GM18868 (cell line): ENCODE results near the gene PRTN3.

ENCODE experiments used
- ATAC-seq: cut with Tn5 transposase; IDR thresholded peaks from one replicate; pipeline ENCODE4 v1.9.1; 2021; ENCODE audit warnings: mild to moderate bottlenecking, moderate library complexity; ENCODE audit not compliant: unreplicated experiment

PRTN3 gene

DNA sequence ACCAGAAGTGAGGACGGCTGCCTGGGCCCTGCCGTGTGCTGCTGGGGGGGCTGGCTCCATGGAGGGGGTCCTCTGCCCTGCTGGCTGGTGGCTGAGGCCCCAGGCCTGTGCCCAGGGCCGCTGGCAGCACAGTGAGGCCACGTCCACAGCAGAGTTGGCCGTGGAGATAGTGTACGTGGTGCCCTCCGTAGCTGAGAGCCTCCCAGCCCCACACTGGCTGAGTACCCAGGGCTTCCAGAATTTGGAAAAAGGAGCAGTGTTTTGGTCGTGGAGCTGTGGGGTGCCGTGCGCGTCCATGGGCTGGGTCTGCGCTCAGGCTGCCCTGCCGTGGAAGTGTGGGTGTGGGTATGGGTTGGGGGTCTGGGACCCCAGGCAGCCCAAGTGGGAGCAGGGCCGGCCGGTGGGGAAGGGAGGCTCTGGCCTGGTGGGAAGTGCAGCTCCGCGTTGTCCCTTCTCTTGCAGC lies 37.7 kb upstream of the PRTN3 start:
- ATAC-seq = no peak

DNA sequence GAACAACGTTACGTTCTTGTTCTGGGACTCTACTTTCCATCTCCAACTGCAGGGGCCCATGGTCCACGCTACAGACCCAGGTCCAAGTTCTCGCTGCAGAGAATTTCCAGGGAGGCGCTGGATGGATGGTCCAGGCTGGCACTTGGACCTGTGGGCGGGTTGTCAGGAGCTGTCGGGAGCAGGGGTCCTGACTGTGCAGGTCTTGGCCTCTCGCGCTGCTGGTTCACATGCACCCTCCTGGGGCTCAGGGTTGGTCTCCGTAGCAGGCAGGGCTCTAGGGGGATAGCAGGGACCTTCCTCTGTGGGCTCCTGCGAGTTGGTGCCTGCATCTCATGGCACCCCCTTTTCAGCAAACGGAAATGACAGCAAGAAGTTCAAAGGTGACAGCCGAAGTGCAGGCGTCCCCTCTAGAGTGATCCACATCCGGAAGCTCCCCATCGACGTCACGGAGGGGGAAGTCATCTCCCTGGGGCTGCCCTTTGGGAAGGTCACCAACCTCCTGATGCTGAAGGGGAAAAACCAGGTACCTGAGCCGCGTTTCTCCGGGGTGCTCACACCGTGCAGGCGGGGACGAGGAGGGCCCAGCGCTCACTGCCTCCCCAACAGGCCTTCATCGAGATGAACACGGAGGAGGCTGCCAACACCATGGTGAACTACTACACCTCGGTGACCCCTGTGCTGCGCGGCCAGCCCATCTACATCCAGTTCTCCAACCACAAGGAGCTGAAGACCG lies 36.9 kb upstream of the PRTN3 start:
- no peak for ATAC-seq

DNA sequence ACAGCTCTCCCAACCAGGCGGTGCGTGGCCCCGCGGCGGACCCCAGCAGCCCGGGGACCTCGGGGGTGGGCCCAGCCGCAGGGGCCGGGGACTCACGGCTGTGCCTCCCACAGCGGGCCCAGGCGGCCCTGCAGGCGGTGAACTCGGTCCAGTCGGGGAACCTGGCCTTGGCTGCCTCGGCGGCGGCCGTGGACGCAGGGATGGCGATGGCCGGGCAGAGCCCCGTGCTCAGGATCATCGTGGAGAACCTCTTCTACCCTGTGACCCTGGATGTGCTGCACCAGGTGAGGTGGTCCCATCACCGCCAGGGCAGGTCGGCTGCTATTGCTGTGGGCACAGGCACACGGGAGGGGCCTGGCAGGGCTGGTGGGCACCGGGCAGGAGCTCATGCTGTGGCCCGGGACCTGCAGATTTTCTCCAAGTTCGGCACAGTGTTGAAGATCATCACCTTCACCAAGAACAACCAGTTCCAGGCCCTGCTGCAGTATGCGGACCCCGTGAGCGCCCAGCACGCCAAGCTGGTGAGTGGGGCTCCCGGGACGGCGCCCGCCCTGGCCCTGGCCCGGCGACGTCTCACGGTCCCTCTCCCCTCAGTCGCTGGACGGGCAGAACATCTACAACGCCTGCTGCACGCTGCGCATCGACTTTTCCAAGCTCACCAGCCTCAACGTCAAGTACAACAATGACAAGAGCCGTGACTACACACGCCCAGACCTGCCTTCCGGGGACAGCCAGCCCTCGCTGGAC lies 36.2 kb upstream of the PRTN3 start:
- no peak for ATAC-seq

DNA sequence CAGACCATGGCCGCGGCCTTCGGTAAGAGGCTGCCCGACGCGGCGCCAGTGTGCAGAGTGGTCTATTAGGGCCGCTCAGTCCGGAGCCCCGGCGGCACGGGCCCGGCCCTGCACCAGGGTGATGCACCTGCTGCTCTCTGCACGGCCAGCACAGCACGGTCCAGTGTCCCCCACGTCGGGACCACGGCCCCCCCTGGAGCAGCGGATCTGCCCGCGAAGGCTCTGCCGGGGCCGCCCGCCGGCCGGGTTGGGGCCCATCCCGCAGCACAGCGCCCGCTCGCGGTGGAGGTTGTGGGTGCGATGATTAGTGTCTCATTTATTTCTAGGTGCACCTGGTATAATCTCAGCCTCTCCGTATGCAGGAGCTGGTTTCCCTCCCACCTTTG lies 35.6 kb upstream of the PRTN3 start:
- no peak for ATAC-seq

DNA sequence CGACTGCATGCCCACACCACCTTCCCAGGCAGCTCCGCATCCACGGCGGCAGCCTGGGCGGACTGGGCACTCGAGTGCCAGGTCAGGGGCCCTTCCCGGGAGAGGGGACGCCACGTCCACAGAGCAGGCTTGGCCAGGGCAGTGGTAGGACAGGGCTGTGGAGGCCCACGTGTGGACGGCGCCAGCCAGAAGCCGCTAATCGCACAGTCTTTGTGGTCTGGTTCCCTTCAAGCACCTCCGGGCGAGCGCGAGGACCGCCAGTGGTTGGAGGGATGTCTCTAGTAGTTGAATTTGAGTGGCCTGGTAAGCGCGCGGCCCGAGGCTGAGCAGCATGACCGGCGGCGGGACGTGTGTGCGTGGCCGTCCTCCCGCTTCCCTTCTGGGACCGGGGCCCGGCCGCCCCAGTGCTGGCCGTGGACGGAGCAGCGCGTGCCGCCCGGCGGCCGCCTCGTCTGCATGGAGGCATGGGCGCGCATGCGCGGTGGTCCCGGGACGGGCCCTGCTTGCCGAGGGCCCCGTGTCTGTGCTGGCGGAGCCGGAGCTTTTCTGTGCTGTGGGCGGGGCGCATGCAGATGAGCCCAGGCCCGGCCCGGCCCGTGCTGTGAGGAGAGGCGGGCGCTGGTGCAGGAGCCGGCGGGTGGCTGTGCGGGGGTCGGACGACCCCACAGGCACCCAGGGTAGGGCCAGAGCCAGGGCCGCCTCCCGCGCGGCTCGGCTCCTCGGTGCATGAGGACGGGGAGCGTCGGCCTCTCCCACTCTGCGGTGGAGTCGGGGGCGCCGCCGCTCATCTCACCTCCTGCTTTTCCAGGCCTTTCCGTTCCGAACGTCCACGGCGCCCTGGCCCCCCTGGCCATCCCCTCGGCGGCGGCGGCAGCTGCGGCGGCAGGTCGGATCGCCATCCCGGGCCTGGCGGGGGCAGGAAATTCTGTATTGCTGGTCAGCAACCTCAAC lies 34.9 kb upstream of the PRTN3 start:
- ATAC-seq = no peak

DNA sequence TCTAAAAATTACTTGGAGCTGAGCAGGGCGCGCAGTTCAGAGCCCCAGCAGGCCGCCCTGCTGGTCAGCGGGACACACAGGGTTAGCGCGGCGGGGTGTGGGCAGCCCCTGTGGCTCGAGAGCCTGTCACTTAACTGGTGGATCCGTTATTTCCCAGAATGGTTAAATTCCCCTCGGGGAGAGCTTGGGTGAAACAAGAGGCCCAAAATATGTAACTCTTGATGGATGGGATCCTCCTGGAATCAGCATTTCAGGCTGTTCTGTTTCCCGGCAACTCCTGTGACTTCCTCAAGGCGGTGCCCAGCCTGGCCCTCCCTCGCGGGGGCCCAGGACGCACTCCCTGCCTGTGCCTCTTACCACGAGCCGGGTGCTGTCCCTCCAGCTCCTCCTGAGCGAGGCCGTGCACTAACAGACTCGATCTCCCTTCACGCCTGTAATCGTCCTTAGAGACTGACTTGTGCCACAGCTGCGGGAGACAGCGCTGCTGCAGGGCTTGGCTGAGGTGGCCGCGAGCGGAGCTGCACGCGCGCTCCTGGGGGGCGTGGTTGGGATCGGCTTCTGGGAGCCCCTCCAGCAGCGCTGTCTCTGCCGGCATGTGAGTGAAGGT lies 33.9 kb upstream of the PRTN3 start:
- ATAC-seq = no peak

DNA sequence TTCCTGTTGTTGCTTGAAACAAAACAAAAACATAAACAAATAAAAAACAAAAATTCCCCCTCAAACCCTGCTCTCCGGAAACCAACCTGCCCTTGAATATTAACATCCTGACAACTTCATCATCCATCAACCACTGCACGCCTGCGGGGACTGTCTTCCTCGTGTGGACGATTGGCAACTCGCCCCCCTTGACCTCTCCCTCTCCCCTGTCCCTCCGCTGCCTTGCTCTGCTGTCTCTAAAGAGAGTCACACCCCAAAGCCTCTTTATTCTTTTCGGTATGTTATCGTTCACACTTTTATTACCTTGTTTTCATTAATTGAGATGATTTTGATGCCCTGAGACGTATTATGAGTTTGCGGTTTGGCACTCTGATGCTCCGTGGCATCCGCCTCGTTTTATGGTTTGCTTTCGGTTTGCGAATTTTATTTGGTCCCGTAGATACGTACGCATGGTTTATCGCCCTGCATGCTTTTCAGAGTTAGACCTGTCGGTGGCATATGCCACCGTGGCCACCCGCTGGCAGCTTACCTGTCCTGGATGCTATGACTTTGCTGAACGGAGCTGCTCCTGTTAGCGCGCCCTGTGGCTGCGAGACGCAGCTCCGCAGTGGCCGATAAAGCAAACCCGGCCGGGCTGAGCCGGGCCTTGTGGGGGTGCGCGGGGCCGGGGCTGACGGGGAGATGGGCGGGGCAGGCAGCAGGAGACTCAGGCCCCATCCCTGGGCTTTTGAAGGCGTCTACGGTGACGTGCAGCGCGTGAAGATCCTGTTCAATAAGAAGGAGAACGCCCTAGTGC lies 33.0 kb upstream of the PRTN3 start:
- ATAC-seq = no peak

DNA sequence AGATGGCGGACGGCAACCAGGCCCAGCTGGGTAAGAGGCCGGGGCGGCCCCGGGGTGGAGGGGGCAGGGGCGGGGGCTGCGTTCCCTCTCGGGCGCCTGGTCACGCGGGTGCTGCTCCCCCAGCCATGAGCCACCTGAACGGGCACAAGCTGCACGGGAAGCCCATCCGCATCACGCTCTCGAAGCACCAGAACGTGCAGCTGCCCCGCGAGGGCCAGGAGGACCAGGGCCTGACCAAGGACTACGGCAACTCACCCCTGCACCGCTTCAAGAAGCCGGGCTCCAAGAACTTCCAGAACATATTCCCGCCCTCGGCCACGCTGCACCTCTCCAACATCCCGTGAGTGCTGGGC lies 32.4 kb upstream of the PRTN3 start:
- no peak for ATAC-seq

DNA sequence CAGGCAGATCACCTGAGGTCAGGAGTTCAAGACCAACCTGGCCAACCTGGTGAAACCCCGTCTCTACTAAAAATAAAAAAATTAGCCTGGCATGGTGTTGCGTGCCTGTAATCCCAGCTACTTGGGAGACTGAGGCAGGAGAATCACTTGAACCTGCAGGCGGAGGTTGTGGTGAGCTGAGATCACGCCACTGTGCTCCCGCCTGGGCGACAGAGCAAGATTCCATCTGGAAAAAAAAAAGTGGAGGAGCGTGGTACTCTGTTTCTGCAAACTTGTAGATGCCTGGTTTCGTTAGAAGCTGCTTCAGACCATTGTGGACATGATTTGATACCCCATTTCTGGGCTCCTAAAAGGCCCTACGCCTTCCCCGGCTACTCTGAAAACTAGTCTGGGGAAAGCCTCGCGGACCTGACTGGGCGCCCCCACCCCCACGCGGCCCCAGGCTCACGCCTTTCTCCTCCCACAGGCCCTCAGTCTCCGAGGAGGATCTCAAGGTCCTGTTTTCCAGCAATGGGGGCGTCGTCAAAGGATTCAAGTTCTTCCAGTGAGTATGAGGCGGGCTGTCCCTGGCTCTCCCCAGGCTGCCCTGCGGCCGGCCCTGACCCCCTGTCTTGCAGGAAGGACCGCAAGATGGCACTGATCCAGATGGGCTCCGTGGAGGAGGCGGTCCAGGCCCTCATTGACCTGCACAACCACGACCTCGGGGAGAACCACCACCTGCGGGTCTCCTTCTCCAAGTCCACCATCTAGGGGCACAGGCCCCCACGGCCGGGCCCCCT lies 30.5 kb upstream of the PRTN3 start:
- ATAC-seq = no peak

DNA sequence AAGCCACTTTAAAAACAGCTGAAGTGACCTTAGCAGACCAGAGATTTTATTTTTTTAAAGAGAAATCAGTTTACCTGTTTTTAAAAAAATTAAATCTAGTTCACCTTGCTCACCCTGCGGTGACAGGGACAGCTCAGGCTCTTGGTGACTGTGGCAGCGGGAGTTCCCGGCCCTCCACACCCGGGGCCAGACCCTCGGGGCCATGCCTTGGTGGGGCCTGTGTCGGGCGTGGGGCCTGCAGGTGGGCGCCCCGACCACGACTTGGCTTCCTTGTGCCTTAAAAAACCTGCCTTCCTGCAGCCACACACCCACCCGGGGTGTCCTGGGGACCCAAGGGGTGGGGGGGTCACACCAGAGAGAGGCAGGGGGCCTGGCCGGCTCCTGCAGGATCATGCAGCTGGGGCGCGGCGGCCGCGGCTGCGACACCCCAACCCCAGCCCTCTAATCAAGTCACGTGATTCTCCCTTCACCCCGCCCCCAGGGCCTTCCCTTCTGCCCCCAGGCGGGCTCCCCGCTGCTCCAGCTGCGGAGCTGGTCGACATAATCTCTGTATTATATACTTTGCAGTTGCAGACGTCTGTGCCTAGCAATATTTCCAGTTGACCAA lies 29.8 kb upstream of the PRTN3 start:
- ATAC-seq = no peak

DNA sequence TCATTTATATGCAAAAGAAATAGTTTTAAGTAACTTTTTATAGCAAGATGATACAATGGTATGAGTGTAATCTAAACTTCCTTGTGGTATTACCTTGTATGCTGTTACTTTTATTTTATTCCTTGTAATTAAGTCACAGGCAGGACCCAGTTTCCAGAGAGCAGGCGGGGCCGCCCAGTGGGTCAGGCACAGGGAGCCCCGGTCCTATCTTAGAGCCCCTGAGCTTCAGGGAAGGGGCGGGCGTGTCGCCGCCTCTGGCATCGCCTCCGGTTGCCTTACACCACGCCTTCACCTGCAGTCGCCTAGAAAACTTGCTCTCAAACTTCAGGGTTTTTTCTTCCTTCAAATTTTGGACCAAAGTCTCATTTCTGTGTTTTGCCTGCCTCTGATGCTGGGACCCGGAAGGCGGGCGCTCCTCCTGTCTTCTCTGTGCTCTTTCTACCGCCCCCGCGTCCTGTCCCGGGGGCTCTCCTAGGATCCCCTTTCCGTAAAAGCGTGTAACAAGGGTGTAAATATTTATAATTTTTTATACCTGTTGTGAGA lies 29.2 kb upstream of the PRTN3 start:
- ATAC-seq = no peak

DNA sequence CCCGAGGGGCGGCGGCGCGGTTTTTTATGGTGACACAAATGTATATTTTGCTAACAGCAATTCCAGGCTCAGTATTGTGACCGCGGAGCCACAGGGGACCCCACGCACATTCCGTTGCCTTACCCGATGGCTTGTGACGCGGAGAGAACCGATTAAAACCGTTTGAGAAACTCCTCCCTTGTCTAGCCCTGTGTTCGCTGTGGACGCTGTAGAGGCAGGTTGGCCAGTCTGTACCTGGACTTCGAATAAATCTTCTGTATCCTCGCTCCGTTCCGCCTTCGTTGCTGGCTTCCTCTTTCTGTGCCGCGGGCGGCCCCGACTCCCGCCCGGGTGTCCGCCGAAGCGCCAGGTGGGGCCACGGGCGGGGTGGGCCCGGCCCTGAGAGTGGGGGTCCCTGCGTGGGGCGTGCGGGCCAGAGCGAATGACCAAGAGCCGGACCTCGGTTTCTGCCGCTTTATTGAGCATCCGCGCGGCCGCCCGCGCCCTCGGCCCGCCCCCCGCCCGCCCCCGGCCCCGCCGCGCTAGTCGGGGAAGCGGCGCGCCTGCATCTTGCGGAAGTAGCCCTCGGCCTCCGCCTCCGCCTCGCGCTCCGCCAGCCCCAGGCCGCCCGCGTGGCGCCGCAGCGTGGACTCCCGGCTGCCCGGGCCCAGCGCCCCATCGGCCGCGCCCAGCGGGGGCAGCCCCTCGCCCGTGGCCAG lies 28.6 kb upstream of the PRTN3 start:
- ATAC-seq = no peak

DNA sequence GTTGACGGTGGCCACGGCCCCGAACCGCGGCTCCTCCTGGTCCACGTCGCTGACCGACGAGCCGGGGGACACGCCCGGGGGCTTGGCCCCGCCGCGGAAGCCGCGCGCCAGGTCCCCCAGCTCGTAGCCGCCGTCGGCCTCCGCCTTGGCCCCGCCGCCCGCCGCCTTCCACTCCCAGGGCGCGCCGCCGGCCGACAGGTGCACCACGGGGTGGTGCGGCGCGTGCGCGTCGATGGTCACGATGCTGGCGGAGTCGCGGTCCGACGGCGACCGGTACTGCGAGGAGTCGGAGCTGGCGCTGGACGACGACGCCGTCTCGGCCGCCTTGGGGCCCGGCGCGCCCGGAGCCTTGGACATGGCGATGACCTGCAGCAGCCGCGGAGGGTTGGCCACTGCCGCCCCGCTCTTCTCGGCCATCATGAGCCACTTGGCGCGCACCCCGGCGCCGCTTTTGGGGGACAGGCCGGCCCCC lies 28.0 kb upstream of the PRTN3 start:
- ATAC-seq = no peak

DNA sequence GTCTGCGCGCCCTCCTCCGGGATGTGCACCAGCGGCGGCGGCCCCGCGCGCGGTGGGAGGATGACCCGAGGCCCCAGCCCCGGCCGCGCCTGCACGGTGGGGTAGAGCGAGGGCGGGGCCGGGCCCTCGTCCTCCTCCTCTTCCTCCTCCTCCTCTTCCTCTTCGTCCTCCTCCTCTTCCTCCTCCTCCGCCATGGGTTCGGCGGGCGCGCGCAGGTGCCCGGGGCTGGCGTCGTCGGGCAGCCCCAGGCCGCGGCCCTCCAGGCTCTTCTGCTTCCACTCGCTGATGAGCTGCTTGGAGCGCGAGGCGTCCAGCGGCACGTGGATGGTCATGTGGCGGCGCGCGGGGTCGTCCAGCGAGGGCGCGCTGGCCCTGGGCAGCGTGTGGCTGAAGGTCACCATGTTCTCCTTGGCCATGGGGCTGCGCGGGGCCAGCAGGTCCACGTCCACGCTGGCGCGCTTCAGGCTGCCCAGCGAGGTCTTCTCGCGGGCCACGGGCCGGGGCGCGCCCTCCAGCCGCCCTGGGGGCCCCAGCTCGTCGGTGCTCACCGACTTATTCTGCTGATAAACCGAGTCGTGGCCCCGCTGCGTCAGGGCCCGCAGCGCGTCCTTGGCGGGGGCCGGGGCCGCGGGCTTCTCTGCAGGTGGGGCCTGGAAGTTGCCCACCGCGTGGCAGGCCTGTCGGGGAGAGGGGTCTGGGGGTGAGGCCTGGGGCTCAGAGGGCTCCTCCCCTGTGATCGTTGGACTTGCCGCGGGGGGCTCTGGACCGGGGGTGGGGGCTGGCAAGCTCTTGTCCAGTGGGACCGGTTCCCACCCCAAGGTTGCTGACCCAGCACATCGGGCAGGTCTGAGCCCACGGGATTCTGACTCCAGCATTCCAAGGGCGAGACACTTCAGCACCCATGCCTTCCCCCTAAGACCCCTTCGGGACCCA lies 27.3 kb upstream of the PRTN3 start:
- ATAC-seq = no peak

DNA sequence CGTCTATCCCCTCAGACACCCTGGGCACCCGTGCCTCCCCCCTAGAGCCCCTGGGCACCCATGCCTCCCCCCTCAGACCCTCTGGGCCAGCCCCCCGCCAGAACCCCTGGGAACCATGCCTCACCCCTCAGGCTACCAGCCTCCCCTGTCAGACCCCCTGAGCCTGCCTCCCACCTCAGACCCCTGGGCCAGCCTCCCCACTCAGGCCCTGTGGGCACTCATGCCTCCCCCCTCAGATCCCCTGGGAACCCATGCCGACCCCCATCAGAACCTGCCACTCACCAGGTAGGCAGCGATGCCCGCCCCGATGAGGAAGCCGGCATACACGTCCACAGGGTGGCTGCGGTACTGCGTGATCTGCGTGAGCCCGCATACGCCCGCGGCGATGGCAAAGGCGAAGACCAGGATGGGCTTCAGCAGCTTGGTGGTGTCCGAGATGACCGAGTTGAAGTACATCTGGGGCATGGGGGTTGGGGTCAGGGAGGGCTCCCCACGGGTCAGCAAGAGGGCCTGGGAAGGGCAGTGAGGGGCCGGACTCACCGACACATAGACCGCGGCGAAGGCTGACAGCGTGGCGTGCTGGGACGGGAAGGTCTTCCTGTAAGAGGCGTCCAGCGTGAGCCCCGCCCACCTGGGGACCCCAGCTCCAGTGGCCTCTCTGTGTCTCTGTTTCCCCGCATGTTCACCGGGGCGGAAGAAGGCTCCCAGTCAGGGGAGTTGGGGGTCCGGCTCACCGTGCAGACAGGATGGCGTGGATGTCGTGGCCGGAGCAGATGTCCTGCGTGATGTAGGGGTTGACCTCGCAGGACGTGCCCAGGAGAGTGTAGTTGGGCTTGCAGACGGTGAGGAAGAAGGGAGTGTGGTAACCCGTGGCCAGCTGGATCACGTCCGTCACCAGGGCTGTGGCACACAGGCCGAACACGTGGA lies 26.4 kb upstream of the PRTN3 start:
- ATAC-seq = no peak
